Thyroid gland (tissue), 4 donors: ENCODE results near the gene CTPS1.

Experiments
- POLR2A ChIP-seq, 2 donors: fragments of 450-650 bp; IDR thresholded peaks; one replicate each; pipeline ENCODE4 v1.6.1; 2017; ENCODE audit warnings: antibody characterized with exemption in 2 of 2, mild to moderate bottlenecking in 2 of 2, moderate library complexity in 1 of 2
- TF ChIP-seq, protein P1 (sequence below), 6 experiments: fragments of 200-600 bp in 3 of 6; fragments of 450-650 bp in 3 of 6; sonication (generic) in 3 of 6; IDR thresholded peaks; one replicate each; pipeline ENCODE4 v1.5.1; 2016 to 2019; ENCODE audit warnings: antibody characterized with exemption in 6 of 6, mild to moderate bottlenecking in 2 of 6, inconsistent platforms in 1 of 6, moderate library complexity in 1 of 6

DNA sequence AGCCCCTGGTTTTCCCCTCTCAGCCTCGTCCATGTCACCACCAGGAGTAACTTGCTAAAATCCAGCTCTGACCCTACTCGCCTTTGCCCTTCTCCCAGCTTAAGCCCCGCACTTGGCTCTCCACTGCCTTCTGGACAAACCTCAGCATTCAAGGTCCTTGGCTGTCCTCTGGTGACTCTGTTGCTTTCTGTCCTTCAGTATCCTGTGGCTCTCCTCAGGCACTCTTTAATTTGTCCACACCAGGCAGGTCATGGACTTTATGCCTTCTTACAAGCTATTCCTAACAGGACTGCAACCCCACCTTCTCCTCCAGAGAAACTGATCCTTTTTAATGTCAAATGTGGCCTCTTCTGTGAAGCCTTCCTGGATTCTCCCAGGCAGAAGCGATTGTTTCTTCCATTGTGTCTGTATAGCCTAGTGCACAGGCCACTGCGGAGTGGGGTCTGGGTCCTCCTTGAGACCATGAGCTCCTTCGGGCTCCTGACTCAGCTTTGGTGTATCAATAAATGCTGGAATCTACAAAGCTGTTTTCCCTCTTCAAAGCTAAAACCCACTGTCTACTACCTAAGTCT is 26.7 kb upstream of the CTPS1 start:
- TF ChIP-seq POLR2A (IDR thresholded peaks at IDR 0.05) = no peak
- TF ChIP-seq, protein P1, sequence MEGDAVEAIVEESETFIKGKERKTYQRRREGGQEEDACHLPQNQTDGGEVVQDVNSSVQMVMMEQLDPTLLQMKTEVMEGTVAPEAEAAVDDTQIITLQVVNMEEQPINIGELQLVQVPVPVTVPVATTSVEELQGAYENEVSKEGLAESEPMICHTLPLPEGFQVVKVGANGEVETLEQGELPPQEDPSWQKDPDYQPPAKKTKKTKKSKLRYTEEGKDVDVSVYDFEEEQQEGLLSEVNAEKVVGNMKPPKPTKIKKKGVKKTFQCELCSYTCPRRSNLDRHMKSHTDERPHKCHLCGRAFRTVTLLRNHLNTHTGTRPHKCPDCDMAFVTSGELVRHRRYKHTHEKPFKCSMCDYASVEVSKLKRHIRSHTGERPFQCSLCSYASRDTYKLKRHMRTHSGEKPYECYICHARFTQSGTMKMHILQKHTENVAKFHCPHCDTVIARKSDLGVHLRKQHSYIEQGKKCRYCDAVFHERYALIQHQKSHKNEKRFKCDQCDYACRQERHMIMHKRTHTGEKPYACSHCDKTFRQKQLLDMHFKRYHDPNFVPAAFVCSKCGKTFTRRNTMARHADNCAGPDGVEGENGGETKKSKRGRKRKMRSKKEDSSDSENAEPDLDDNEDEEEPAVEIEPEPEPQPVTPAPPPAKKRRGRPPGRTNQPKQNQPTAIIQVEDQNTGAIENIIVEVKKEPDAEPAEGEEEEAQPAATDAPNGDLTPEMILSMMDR (IDR thresholded peaks at IDR 0.05) = peak in 1 of 6 experiments; percentile 11
